Endometrial microvascular endothelial cells (primary cell): Measurements from ENCODE around the gene RPL31. TPM values are rescaled to one million over a fixed set of nuclear protein-coding genes. Genes with fewer than 3 reads are reported as not detected.

Experiments
- in situ Hi-C: cut with HindIII; loops from 2 replicates; pipeline ENCODE4 v1.10.0; 2017; ENCODE audit warnings: low sequenced_read_pairs, low pct_unique_long_range_greater_than_20kb; ENCODE audit errors: inconsistent ontology term
- total RNA-seq: library from RNA; depleted of rRNA; stranded (reverse); fragments of >200 nt; gene quantifications from one replicate; pipeline ENCODE4 v1.2.3, GENCODE V29; 2015; ENCODE audit errors: inconsistent ontology term

Gene RPL31
- total RNA-seq, 1 donor from 2014 or later: 533 TPM

- in situ Hi-C loops: loop anchor here (25.0 kb wide), 1 partner anchor 198 kb away; no protein-coding TSS in a partner anchor
These were observed 12.3 kb downstream of the RPL31 start for GRCh38 chr2:101014264-101014857.

DNA sequence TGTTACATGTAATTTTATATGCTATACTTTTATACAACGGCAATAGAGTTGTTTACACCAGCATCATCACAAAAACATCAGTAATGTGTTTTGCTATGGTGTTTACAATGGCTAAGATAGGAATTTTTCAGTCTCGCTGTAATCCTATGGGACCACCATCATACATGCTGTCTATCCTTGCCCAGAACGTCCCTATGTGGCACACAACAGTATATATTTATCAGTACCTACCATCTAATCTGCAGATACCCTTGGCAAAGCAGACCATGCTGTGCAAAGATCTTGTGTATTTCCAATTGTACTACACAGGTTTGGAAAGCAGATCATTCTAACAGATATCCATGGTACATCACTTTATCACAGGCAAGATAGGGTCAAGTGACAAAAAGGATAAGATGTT lies 15.3 kb downstream of the RPL31 start:
- in situ Hi-C loops: loop anchor here (25.0 kb wide), 1 partner anchor 195 kb away; no protein-coding TSS in a partner anchor

DNA sequence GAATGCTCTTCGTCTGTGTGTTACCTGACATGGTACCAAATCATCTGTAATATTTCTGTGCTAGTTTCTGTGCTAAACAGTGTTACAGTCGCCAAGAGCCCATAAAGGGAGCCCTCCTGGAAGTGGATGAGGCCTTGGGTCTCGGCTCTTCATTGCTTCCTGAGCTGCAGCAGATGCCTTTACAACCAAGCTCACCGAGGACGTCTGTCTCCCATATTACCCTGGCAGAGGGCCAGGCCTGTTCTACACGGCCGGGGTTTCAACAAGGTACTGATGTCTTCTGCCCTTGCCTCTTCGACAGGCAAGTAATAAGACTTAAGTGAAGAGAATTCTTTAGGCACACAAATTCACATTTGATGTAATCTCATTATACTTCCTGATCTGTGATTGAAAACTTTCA lies 16.8 kb downstream of the RPL31 start:
- in situ Hi-C loops: loop anchor here (25.0 kb wide), 1 partner anchor 193 kb away; no protein-coding TSS in a partner anchor

GRCh38 chr2:101022221-101022620 lies 20.1 kb downstream of the RPL31 start:
- in situ Hi-C loops: loop anchor here (25.0 kb wide), 1 partner anchor 190 kb away; no protein-coding TSS in a partner anchor

GRCh38 chr2:101023327-101024107 lies 21.4 kb downstream of the RPL31 start:
- in situ Hi-C loops: loop anchor here (25.0 kb wide), 1 partner anchor 189 kb away; no protein-coding TSS in a partner anchor

GRCh38 chr2:101025561-101025960 lies 23.5 kb downstream of the RPL31 start:
- in situ Hi-C loops: no loop called here

DNA sequence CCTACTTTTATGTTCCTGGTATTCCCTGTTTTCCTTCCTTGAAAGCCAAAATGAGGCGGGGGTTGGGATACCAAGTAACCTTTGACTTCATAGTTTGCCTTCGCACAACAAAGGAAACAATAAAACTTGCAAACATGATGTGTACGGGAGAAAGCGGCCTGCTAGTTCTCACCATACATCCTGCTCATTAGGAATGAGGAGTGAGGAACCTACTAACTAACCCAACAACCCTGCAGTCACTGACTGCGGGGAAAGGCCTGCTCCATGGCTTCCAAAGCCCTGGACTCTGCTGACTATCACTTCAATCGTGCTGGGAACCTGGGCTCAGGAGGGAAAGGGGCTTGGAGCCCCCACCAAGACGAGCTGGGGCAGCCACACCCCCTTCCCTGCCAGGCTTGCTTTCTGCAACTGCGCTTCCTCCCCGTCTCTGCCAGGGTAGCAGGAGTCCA lies 24.2 kb downstream of the RPL31 start:
- in situ Hi-C loops: no loop called here

DNA sequence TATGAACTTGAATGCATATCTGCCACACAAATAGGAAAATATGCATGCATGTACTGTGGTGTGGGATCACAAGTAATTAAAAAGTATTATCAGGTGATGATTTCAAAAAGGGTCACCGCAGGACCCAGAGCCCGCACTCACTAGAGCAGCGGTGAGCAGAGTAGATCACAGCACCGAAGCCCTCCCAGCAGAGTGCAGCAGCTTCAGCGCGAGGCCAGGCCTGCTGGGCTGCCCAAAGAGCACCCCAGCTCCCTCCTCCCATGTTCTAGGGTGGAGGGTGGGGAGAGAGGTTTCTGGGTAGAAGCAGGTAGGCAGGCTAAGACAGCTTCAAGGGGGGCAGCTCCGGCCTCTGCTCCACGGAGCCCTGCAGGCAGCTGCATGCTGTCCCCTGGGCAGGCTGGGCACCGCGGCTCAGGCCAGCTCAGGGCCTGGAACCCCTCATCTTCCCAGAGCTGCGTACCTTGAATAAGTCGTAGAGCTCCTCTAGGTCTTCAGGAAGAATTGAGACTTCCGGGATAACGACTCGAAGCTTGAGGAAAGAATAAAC lies 24.9 kb downstream of the RPL31 start:
- in situ Hi-C loops: no loop called here

GRCh38 chr2:101027852-101028251 lies 25.8 kb downstream of the RPL31 start:
- in situ Hi-C loops: no loop called here

GRCh38 chr2:101030866-101031554 lies 28.9 kb downstream of the RPL31 start:
- in situ Hi-C loops: no loop called here

DNA sequence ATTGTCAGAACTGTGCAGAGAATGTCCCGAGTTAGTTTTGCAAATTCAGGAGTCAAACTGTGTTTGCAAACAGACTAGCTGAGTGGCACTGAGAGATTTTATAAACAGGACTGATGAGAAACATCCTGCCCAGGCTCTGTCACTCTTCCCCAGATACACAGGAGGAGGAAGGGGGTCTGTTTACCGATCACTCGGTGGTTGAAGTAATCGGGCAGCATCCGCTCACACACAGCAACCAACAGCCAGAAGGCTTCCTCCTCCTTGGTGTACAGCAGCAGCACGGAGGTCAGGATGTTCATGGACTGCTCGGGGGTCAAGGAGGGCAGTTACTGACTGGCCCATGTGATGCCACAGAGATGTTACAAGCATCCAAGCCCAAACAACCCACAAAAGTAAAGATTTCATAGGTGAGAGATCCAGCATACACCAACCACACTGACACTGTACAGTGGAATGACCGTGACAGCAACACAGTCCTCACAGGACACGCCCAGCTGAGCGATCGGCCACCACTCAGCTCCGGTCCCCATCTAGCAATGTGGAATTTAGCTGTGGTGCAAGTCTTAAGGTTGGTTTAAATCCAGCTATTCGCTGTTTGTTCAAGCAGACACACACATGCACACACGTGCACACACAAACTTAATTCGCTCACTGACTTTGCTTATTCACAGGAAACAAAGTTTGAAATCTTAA lies 30.1 kb downstream of the RPL31 start:
- in situ Hi-C loops: no loop called here

- in situ Hi-C loops: no loop called here
These were observed 34.5 kb downstream of the RPL31 start for GRCh38 chr2:101036562-101036961.

- in situ Hi-C loops: no loop called here
These were observed 35.2 kb downstream of the RPL31 start for GRCh38 chr2:101037161-101037755.

DNA sequence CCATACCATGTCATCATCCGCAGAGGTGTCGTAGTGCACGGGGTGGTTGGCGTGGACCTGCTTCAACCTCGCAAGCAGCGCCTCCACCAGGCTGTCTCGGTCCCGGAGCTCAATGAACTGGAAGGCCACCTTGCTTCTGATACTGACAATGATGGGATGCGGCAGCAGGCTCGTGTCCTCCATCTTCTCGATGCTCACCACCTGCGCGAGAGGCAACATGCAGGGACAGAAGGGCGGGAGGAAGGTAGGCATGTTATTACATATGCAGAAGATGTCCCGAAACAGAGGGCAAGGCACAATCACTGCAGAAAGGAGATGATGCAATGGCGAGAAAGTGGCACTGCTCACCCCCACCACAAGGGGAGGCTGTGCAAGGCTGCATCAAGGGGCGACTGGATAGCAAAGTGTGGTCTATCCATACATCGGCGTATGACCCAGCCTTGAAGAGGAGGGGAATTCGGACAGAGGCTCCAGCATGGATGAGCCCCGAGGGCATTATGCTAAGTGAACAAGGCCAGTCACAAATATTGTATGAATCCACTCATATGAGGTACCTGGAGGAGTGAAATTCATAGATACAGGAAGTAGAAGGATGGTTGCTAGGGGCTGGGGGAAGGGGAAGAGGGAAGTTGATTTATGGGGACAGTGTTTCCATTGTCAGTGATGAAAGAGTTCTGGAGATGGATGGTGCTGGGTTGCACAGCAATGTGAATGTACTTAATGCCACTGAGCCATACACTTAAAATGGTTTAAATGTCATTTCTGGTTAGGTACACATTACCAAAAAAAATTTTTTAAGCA lies 36.6 kb downstream of the RPL31 start:
- in situ Hi-C loops: no loop called here

DNA sequence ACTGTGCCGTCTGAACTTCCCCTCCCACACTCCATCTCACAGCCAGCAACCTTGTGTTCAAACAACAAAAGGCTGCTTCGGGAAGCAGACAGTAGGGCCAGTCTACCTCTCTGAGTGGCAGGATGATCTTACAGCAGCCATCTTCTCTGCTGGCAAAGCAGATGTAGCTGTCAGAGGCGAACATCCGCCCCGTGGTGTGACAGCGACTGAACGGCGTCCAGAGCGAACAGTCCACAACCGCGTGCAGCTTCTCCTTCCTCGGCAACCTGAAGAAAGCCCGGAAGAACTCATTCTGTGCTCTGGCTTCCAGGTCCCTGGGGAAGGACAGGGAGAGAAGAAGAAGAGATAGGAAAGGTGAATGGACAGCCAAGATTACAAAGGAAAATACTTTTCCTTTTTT lies 38.0 kb downstream of the RPL31 start:
- in situ Hi-C loops: no loop called here

GRCh38 chr2:101040761-101041160 lies 38.7 kb downstream of the RPL31 start:
- in situ Hi-C loops: no loop called here

GRCh38 chr2:101041413-101041812 lies 39.3 kb downstream of the RPL31 start:
- in situ Hi-C loops: no loop called here

GRCh38 chr2:101045330-101045729 lies 43.2 kb downstream of the RPL31 start:
- in situ Hi-C loops: no loop called here
